ENCODE results near the gene PRR36. TPM values are rescaled to one million over a fixed set of nuclear protein-coding genes. Genes with fewer than 3 reads are reported as not detected.

The PRR36 gene
- total and polyA plus RNA-seq, 4 experiments from 2014 or later: 0.06 to 0.36 (median 0.29) TPM; not detected in 1

GRCh38 chr19:7842661-7843294 is 31.4 kb downstream of the PRR36 start:
- Histone ChIP-seq H3K4me3 (ENCODE audit: low read length in 2 of 2) (no peak overlapping the region), H3K4me1 (ENCODE audit: insufficient read depth, low read length) (no peaks in the 10 kb centered on the region), H3K9me3 (ENCODE audit: control insufficient read depth in 1 of 2, low read length in 2 of 2) (no peaks in the 10 kb centered on the region), H3K27me3 (ENCODE audit: insufficient read depth, low read length) (no peaks in the 10 kb centered on the region), H3K36me3 (ENCODE audit: insufficient read depth, low read length) (no peaks in the 10 kb centered on the region), H3K27ac (ENCODE audit: low read depth, low read length) (no peak overlapping the region)
- Mint-ChIP-seq H3K27ac (no peak overlapping the region), H3K4me3 (no peak overlapping the region), H3K4me1 (no peaks in the 10 kb centered on the region), H3K27me3 (no peaks in the 10 kb centered on the region), H3K9me3 (no peaks in the 10 kb centered on the region), H3K36me3 (no peaks in the 10 kb centered on the region)
- CTCF ChIA-PET (ENCODE audit: partially characterized antibody): no interaction called here
- intact Hi-C loops (cut with micrococcal nuclease): no loop called here
- POLR2A ChIA-PET (ENCODE audit: partially characterized antibody): no interaction called here
- DNase-seq: no peak

GRCh38 chr19:7841751-7842660 is 32.2 kb downstream of the PRR36 start:
- Mint-ChIP-seq H3K27me3 (no peaks in the 10 kb centered on the region), H3K27ac (no peak overlapping the region), H3K4me1 (no peaks in the 10 kb centered on the region), H3K4me3 (no peak overlapping the region), H3K36me3 (no peaks in the 10 kb centered on the region), H3K9me3 (no peaks in the 10 kb centered on the region)
- DNase-seq: no peak
- ChIA-PET POLR2A (ENCODE audit: partially characterized antibody) (no interaction called here), CTCF (ENCODE audit: partially characterized antibody) (no interaction called here)
- Histone ChIP-seq H3K27me3 (ENCODE audit: insufficient read depth, low read length) (no peaks in the 10 kb centered on the region), H3K4me1 (ENCODE audit: insufficient read depth, low read length) (no peaks in the 10 kb centered on the region), H3K36me3 (ENCODE audit: insufficient read depth, low read length) (no peaks in the 10 kb centered on the region), H3K4me3 (ENCODE audit: low read length in 2 of 2) (no peak overlapping the region), H3K27ac (ENCODE audit: low read depth, low read length) (no peak overlapping the region), H3K9me3 (ENCODE audit: control insufficient read depth in 1 of 2, low read length in 2 of 2) (no peaks in the 10 kb centered on the region)
- intact Hi-C loops (cut with micrococcal nuclease): no loop called here

- Mint-ChIP-seq H3K4me3 (no peak overlapping the region), H3K27me3 (no peaks in the 10 kb centered on the region), H3K27ac (no peak overlapping the region), H3K4me1 (no peaks in the 10 kb centered on the region), H3K9me3 (no peaks in the 10 kb centered on the region), H3K36me3 (no peaks in the 10 kb centered on the region)
- Histone ChIP-seq H3K27me3 (ENCODE audit: insufficient read depth, low read length) (no peaks in the 10 kb centered on the region), H3K27ac (ENCODE audit: low read depth, low read length) (no peak overlapping the region), H3K9me3 (ENCODE audit: control insufficient read depth in 1 of 2, low read length in 2 of 2) (no peaks in the 10 kb centered on the region), H3K4me1 (ENCODE audit: insufficient read depth, low read length) (no peaks in the 10 kb centered on the region), H3K36me3 (ENCODE audit: insufficient read depth, low read length) (no peaks in the 10 kb centered on the region), H3K4me3 (ENCODE audit: low read length in 2 of 2) (no peak overlapping the region)
- CTCF ChIA-PET (ENCODE audit: partially characterized antibody): no interaction called here
- POLR2A ChIA-PET (ENCODE audit: partially characterized antibody): no interaction called here
- intact Hi-C loops (cut with micrococcal nuclease): no loop called here
- DNase-seq: no peak
Measured at GRCh38 chr19:7840629-7841028, 33.6 kb downstream of the PRR36 start.

GRCh38 chr19:7839476-7839875 is 34.7 kb downstream of the PRR36 start:
- Mint-ChIP-seq H3K4me1 (no peaks in the 10 kb centered on the region), H3K36me3 (no peaks in the 10 kb centered on the region), H3K9me3 (no peaks in the 10 kb centered on the region), H3K4me3 (no peak overlapping the region), H3K27ac (peak overlapping the region in 1 of 7 donors; percentile 46), H3K27me3 (no peaks in the 10 kb centered on the region)
- Histone ChIP-seq H3K36me3 (ENCODE audit: insufficient read depth, low read length) (no peaks in the 10 kb centered on the region), H3K4me1 (ENCODE audit: insufficient read depth, low read length) (no peaks in the 10 kb centered on the region), H3K27ac (ENCODE audit: low read depth, low read length) (no peak overlapping the region), H3K9me3 (ENCODE audit: control insufficient read depth in 1 of 2, low read length in 2 of 2) (no peaks in the 10 kb centered on the region), H3K4me3 (ENCODE audit: low read length in 2 of 2) (no peak overlapping the region), H3K27me3 (ENCODE audit: insufficient read depth, low read length) (no peaks in the 10 kb centered on the region)
- DNase-seq: no peak
- ChIA-PET POLR2A (ENCODE audit: partially characterized antibody) (no interaction called here), CTCF (ENCODE audit: partially characterized antibody) (no interaction called here)
- intact Hi-C loops (cut with micrococcal nuclease): no loop called here

GRCh38 chr19:7833225-7834099 is 40.7 kb downstream of the PRR36 start:
- H3K4me1 Mint-ChIP-seq: peaks cover 11 to 24% (median 18%) of the 10 kb centered on the region in 4 donors
- Histone ChIP-seq H3K27ac (ENCODE audit: low read depth, low read length) (no peak overlapping the region), H3K4me3 (ENCODE audit: low read length in 2 of 2) (no peak overlapping the region), H3K36me3 (ENCODE audit: insufficient read depth, low read length) (no peaks in the 10 kb centered on the region), H3K4me1 (ENCODE audit: insufficient read depth, low read length) (peaks cover 22% of the 10 kb centered on the region), H3K27me3 (ENCODE audit: insufficient read depth, low read length) (no peaks in the 10 kb centered on the region), H3K9me3 (ENCODE audit: control insufficient read depth in 1 of 2, low read length in 2 of 2) (no peaks in the 10 kb centered on the region)
- no peaks in the 10 kb centered on the region for H3K27me3 Mint-ChIP-seq
- intact Hi-C loops (cut with micrococcal nuclease): no loop called here
- no peaks in the 10 kb centered on the region for H3K9me3 Mint-ChIP-seq
- ChIA-PET POLR2A (ENCODE audit: partially characterized antibody) (no interaction called here), CTCF (ENCODE audit: partially characterized antibody) (no interaction called here)
- H3K27ac Mint-ChIP-seq: no peak overlapping the region
- H3K36me3 Mint-ChIP-seq: no peaks in the 10 kb centered on the region
- H3K4me3 Mint-ChIP-seq: peak overlapping the region in 1 of 8 donors; percentile 25
- no peak for DNase-seq

- peaks cover 22% of the 10 kb centered on the region for H3K4me1 ChIP-seq (ENCODE audit: insufficient read depth, low read length)
- Mint-ChIP-seq H3K4me1 (peaks cover 11 to 24% (median 18%) of the 10 kb centered on the region in 4 donors), H3K4me3 (peak overlapping the region in 4 of 8 donors; percentile 6 to 26 (median 22)), H3K9me3 (no peaks in the 10 kb centered on the region), H3K36me3 (no peaks in the 10 kb centered on the region), H3K27ac (peak overlapping the region in 2 of 7 donors; percentile 19 to 29), H3K27me3 (no peaks in the 10 kb centered on the region)
- no peak for DNase-seq
- POLR2A ChIA-PET (ENCODE audit: partially characterized antibody): no interaction called here
- H3K27me3 ChIP-seq (ENCODE audit: insufficient read depth, low read length): no peaks in the 10 kb centered on the region
- H3K36me3 ChIP-seq (ENCODE audit: insufficient read depth, low read length): no peaks in the 10 kb centered on the region
- no peak overlapping the region for H3K27ac ChIP-seq (ENCODE audit: low read depth, low read length)
- no peaks in the 10 kb centered on the region for H3K9me3 ChIP-seq (ENCODE audit: control insufficient read depth in 1 of 2, low read length in 2 of 2)
- H3K4me3 ChIP-seq (ENCODE audit: low read length in 2 of 2): no peak overlapping the region
- intact Hi-C loops (cut with micrococcal nuclease): no loop called here
- CTCF ChIA-PET (ENCODE audit: partially characterized antibody): interaction anchor here (1.0 kb wide), 1 partner anchor 21 kb away, joined by 3 read pairs; no protein-coding TSS in a partner anchor
Measured at GRCh38 chr19:7832781-7833180, 41.4 kb downstream of the PRR36 start.

- Histone ChIP-seq H3K27ac (ENCODE audit: low read depth, low read length) (no peak overlapping the region), H3K9me3 (ENCODE audit: control insufficient read depth in 1 of 2, low read length in 2 of 2) (no peaks in the 10 kb centered on the region), H3K27me3 (ENCODE audit: insufficient read depth, low read length) (no peaks in the 10 kb centered on the region), H3K36me3 (ENCODE audit: insufficient read depth, low read length) (no peaks in the 10 kb centered on the region), H3K4me1 (ENCODE audit: insufficient read depth, low read length) (peaks cover 22% of the 10 kb centered on the region), H3K4me3 (ENCODE audit: low read length in 2 of 2) (no peak overlapping the region)
- H3K27ac Mint-ChIP-seq: peak overlapping the region in 1 of 7 donors; percentile 55
- no peak for DNase-seq
- intact Hi-C loops (cut with micrococcal nuclease): no loop called here
- peak overlapping the region in 4 of 8 donors; percentile 34 to 87 (median 82) for H3K4me3 Mint-ChIP-seq
- H3K4me1 Mint-ChIP-seq: peaks cover 11 to 28% (median 18%) of the 10 kb centered on the region in 4 donors
- H3K9me3 Mint-ChIP-seq: no peaks in the 10 kb centered on the region
- H3K36me3 Mint-ChIP-seq: no peaks in the 10 kb centered on the region
- ChIA-PET CTCF (ENCODE audit: partially characterized antibody) (interaction anchor here (1.0 kb wide), 1 partner anchor 22 kb away, joined by 3 read pairs; no protein-coding TSS in a partner anchor), POLR2A (ENCODE audit: partially characterized antibody) (interaction anchor here (1.1 kb wide), 1 partner anchor 88 kb away, joined by 3 read pairs; the partner anchor contains the start of gene SNAPC2)
- H3K27me3 Mint-ChIP-seq: no peaks in the 10 kb centered on the region
Measured at GRCh38 chr19:7832009-7832408, 42.2 kb downstream of the PRR36 start.
